H1 (cell line): ENCODE measurements around the gene MYL3. TPM values are rescaled to one million over a fixed set of nuclear protein-coding genes. Genes with fewer than 3 reads are reported as not detected.

Experiments used
- CTCF ChIA-PET: fragments of 300-600 bp; sonication (Branson Sonifier 250); formaldehyde crosslinking; loops from one replicate; lab custom pipeline; 2021; ENCODE audit not compliant: partially characterized antibody; lab: Charles Lee
- POLR2A ChIA-PET: fragments of 300-600 bp; sonication (Branson Sonifier 250); formaldehyde crosslinking; loops from one replicate; lab custom pipeline; 2021; ENCODE audit warnings: inconsistent platforms; ENCODE audit not compliant: partially characterized antibody; lab: Charles Lee
- DNase-seq, 2 experiments: peaks; one replicate each; pipeline versions ENCODE4 v3.0.0 to v3.0.0-alpha.2; 2010 to 2022; ENCODE audit warnings: low spot score in 2 of 2, low read depth in 1 of 2, mixed read lengths in 1 of 2
- FAIRE-seq: peaks from 2 replicates; lab custom pipeline; 2011; peaks lifted over from hg19 to GRCh38; lab: Jason Lieb, UNC
- H2AFZ ChIP-seq: 2 replicates; pipeline ENCODE4 v1.8.1; 2012; ENCODE audit warnings: low read length, inconsistent platforms
- H2AK5ac ChIP-seq: 2 replicates; pipeline ENCODE4 v1.6.1; 2013; ENCODE audit warnings: low read depth, low read length
- H2BK120ac ChIP-seq: replicated peaks from 2 replicates; pipeline ENCODE3; 2013; ENCODE audit warnings: low read depth, low read length, inconsistent platforms
- H2BK12ac ChIP-seq: 2 replicates; pipeline ENCODE4 v1.6.1; 2013; ENCODE audit warnings: low read depth, low read length
- H2BK15ac ChIP-seq: 2 replicates; pipeline ENCODE4 v1.6.1; 2013; ENCODE audit warnings: low read length
- H2BK20ac ChIP-seq: 2 replicates; pipeline ENCODE4 v1.6.1; 2013; ENCODE audit warnings: low read length
- H2BK5ac ChIP-seq: 2 replicates; pipeline ENCODE4 v1.6.1; 2013; ENCODE audit warnings: low read depth, low read length
- H3K14ac ChIP-seq: 2 replicates; pipeline ENCODE4 v1.6.1; 2013; ENCODE audit warnings: inconsistent platforms; ENCODE audit not compliant: insufficient read length
- H3K18ac ChIP-seq: 2 replicates; pipeline ENCODE4 v1.6.1; 2013; ENCODE audit warnings: low read length; ENCODE audit errors: extremely low read depth
- H3K23ac ChIP-seq: 2 replicates; pipeline ENCODE4 v1.6.1; 2013; ENCODE audit warnings: inconsistent platforms; ENCODE audit not compliant: insufficient read length
- H3K23me2 ChIP-seq: 2 replicates; pipeline ENCODE4 v1.6.1; 2013; ENCODE audit warnings: low read depth, low read length
- H3K27ac ChIP-seq: 2 replicates; pipeline ENCODE4 v1.6.1; 2011; ENCODE audit warnings: low read depth, low read length, inconsistent platforms
- H3K27me3 ChIP-seq, 4 experiments: replicated peaks in 1 of 4; 1 replicate in 1 of 4; 2 replicates in 3 of 4; pipeline versions ENCODE4 v1.6.1 to v1.8.1; 2011 to 2013; ENCODE audit warnings: low read length in 3 of 4, mild to moderate bottlenecking in 3 of 4, inconsistent platforms in 2 of 4, mixed read lengths in 2 of 4, moderate library complexity in 1 of 4; ENCODE audit not compliant: control insufficient read depth in 3 of 4, insufficient read depth in 3 of 4; ENCODE audit errors: extremely low read depth in 1 of 4
- H3K36me3 ChIP-seq, 4 experiments: 2 replicates each; pipeline versions ENCODE4 v1.6.1 to v1.8.1; 2011 to 2013; ENCODE audit warnings: mild to moderate bottlenecking in 4 of 4, low read length in 3 of 4, moderate library complexity in 2 of 4, control low read depth in 1 of 4, inconsistent platforms in 1 of 4; ENCODE audit not compliant: insufficient read depth in 4 of 4, control insufficient read depth in 2 of 4
- H3K4ac ChIP-seq: replicated peaks from 2 replicates; pipeline ENCODE3; 2013; ENCODE audit warnings: low read length, low read depth, mixed read lengths, inconsistent platforms; ENCODE audit not compliant: insufficient read length
- H3K4me1 ChIP-seq, 4 experiments: replicated peaks in 1 of 4; 1 replicate in 1 of 4; 2 replicates in 3 of 4; pipeline versions ENCODE4 v1.6.1 to v1.8.1; 2011 to 2013; ENCODE audit warnings: low read length in 3 of 4, inconsistent platforms in 2 of 4, mixed read lengths in 1 of 4; ENCODE audit not compliant: insufficient read depth in 4 of 4, control insufficient read depth in 3 of 4
- H3K4me2 ChIP-seq, 2 experiments: 2 replicates each; pipeline versions ENCODE4 v1.6.1 to v1.8.1; 2011 to 2013; ENCODE audit warnings: low read depth in 2 of 2, low read length in 2 of 2, control low read depth in 1 of 2, inconsistent platforms in 1 of 2, mild to moderate bottlenecking in 1 of 2; ENCODE audit not compliant: insufficient read depth in 1 of 2
- H3K4me3 ChIP-seq, 4 experiments: fragments of 200-600, 300-600 bp in 1 of 4; sonication (generic), shearing (Covaris generic), sonication (Bioruptor Twin) in 1 of 4; 2 replicates each; pipeline versions ENCODE4 v1.5.1 to v1.8.1; 2011 to 2016; ENCODE audit warnings: low read length in 4 of 4, low read depth in 3 of 4, control low read depth in 2 of 4, inconsistent platforms in 2 of 4, mild to moderate bottlenecking in 2 of 4, mixed read lengths in 1 of 4, moderate library complexity in 1 of 4; ENCODE audit not compliant: insufficient read depth in 2 of 4; ENCODE audit errors: extremely low read depth in 1 of 4
- H3K56ac ChIP-seq: replicated peaks from 2 replicates; pipeline ENCODE3; 2013; ENCODE audit warnings: low read depth, mild to moderate bottlenecking, mixed read lengths, low read length, inconsistent platforms; ENCODE audit not compliant: insufficient read length
- H3K79me1 ChIP-seq: 2 replicates; pipeline ENCODE4 v1.6.1; 2013; ENCODE audit warnings: low read depth, low read length, control low read depth
- H3K79me2 ChIP-seq, 2 experiments: 2 replicates each; pipeline versions ENCODE4 v1.6.1 to v1.8.1; 2012 to 2013; ENCODE audit warnings: low read length in 2 of 2, mild to moderate bottlenecking in 2 of 2, inconsistent platforms in 1 of 2; ENCODE audit not compliant: insufficient read depth in 2 of 2, control insufficient read depth in 1 of 2
- H3K9ac ChIP-seq, 4 experiments: replicated peaks in 1 of 4; 1 replicate in 1 of 4; 2 replicates in 3 of 4; pipeline versions ENCODE4 v1.6.1 to v1.8.1; 2011 to 2013; ENCODE audit warnings: low read depth in 3 of 4, low read length in 3 of 4, control low read depth in 2 of 4, mild to moderate bottlenecking in 2 of 4, moderate library complexity in 2 of 4, inconsistent platforms in 1 of 4; ENCODE audit errors: extremely low read depth in 1 of 4
- H3K9me3 ChIP-seq, 2 experiments: 2 replicates each; pipeline versions ENCODE4 v1.6.1 to v1.8.1; 2012 to 2013; ENCODE audit warnings: mild to moderate bottlenecking in 2 of 2, moderate library complexity in 2 of 2, control low read depth in 1 of 2, inconsistent platforms in 1 of 2, low read depth in 1 of 2, low read length in 1 of 2, mixed read lengths in 1 of 2; ENCODE audit not compliant: insufficient read depth in 2 of 2
- H4K20me1 ChIP-seq, 2 experiments: replicated peaks in 1 of 2; 2 replicates each; pipeline versions ENCODE3 to v1.8.1; 2011 to 2013; ENCODE audit warnings: inconsistent platforms in 2 of 2, low read length in 2 of 2, mild to moderate bottlenecking in 1 of 2; ENCODE audit not compliant: insufficient read depth in 2 of 2, control insufficient read depth in 1 of 2
- H4K5ac ChIP-seq: 2 replicates; pipeline ENCODE4 v1.6.1; 2013; ENCODE audit warnings: low read length, low read depth, mixed read lengths, inconsistent platforms; ENCODE audit not compliant: insufficient read length
- H4K8ac ChIP-seq: 2 replicates; pipeline ENCODE4 v1.8.0; 2013; ENCODE audit warnings: mild to moderate bottlenecking, moderate library complexity, low read length, inconsistent platforms; ENCODE audit not compliant: insufficient read depth; ENCODE audit errors: extremely low read depth
- H4K91ac ChIP-seq: replicated peaks from 2 replicates; pipeline ENCODE3; 2013; ENCODE audit warnings: low read length, mixed read lengths, inconsistent platforms; ENCODE audit not compliant: insufficient read length
- EZH2 ChIP-seq: fragments of 200-600 bp; sonication (generic); IDR thresholded peaks from 2 replicates; pipeline ENCODE4 v1.7.1; 2012; ENCODE audit warnings: low read depth, mild to moderate bottlenecking, moderate library complexity, low read length, inconsistent platforms; ENCODE audit not compliant: severe bottlenecking
- GTF2F1 ChIP-seq: IDR thresholded peaks from 2 replicates; pipeline ENCODE4 v1.6.1; 2012; ENCODE audit warnings: low read depth, low read length, improper control_type of control experiment, borderline replicate concordance
- RAD21 ChIP-seq, 2 experiments: IDR thresholded peaks in 1 of 2; conservative IDR thresholded peaks in 1 of 2; 2 replicates each; pipeline ENCODE4 v1.6.1; 2011; ENCODE audit warnings: low read depth in 2 of 2, low read length in 2 of 2, improper control_type of control experiment in 1 of 2, inconsistent platforms in 1 of 2, mild to moderate bottlenecking in 1 of 2, moderate library complexity in 1 of 2
- RFX5 ChIP-seq: IDR thresholded peaks from 2 replicates; pipeline ENCODE4 v1.6.1; 2011; ENCODE audit warnings: low read depth, low read length, improper control_type of control experiment, borderline replicate concordance
- WGBS, 2 experiments: shearing (Covaris generic) in 1 of 2; methylation state at CpG; one replicate each; pipeline versions ENCODE4 v1.1.6 to v1.1.7; 2013 to 2015; ENCODE audit warnings: low lambda C conversion rate in 2 of 2, mixed read lengths in 2 of 2, inconsistent platforms in 1 of 2, low coverage in 1 of 2, missing lambda C conversion rate in 1 of 2; ENCODE audit not compliant: insufficient replicate concordance in 2 of 2, insufficient coverage in 1 of 2, insufficient read length in 1 of 2; ENCODE audit errors: extremely low coverage in 1 of 2, missing lambda C conversion rate in 1 of 2; 5-methylcytosine and 5-hydroxymethylcytosine counted together
- polyA plus RNA-seq, 7 experiments: library from polyadenylated mRNA; depleted of rRNA in 3 of 7; stranded (reverse) in 5 of 7; unstranded in 2 of 7; fragments of >200 nt in 5 of 7; fragments of 200-250 nt in 2 of 7; gene quantifications; 1 replicate in 5 of 7; 2 replicates in 1 of 7; 4 replicates in 1 of 7; pipeline versions ENCODE4 v1.2.1 to v1.2.3, GENCODE V29; 2011 to 2013; ENCODE audit warnings: missing spikeins in 2 of 7, mixed read lengths in 2 of 7
- total RNA-seq: library from RNA; stranded (reverse); fragmentation: NEBNext Ultra II Directional; extraction: Animal tissue kit (Norgen Biotek cat#: 25700); gene quantifications from 2 replicates; pipeline ENCODE4 v1.2.1, GENCODE V29; 2021

The MYL3 gene
- total and polyA plus RNA-seq, 2 of the 8 experiments (the other 6 are each of a cell fraction or from before 2014, with no cell fraction given), result 0.06 TPM; not detected in 1

- H3K9me3 ChIP-seq, result no peaks in the 10 kb centered on the region
- no peak overlapping the region for H3K56ac ChIP-seq
- H3K27ac ChIP-seq, result no peak overlapping the region
- H2BK20ac ChIP-seq, result no peak overlapping the region
- no peak overlapping the region for H4K5ac ChIP-seq
- no peaks in the 10 kb centered on the region for H3K79me1 ChIP-seq
- CTCF ChIA-PET, result interaction anchor here (0.8 to 13.3 kb wide), 19 partner anchors 10 to 235 kb away, joined by 3 to 91 read pairs (median 7); partner anchors contain the start of gene MYL3
- no peak overlapping the region for H3K18ac ChIP-seq
- H3K27me3 ChIP-seq, result peaks cover 0 to 31% (median 20%) of the 10 kb centered on the region in 4 experiments; a peak in 5 of 7 replicates
- no peak overlapping the region for H3K9ac ChIP-seq
- H3K79me2 ChIP-seq, result no peaks in the 10 kb centered on the region
- H3K4me3 ChIP-seq, result peak overlapping the region in 1 of 4 experiments; percentile 51; a peak in 2 of 8 replicates
- H2BK15ac ChIP-seq, result peak overlapping the region; percentile 29; the same call in 1 of the 2 replicates
- H2BK12ac ChIP-seq, result no peak overlapping the region
- H2AK5ac ChIP-seq, result no peak overlapping the region
- no peak overlapping the region for H3K14ac ChIP-seq
- no peak overlapping the region for H3K4ac ChIP-seq
- H2BK5ac ChIP-seq, result no peak overlapping the region
- H3K4me1 ChIP-seq, result peaks cover 0 to 7% (median 2%) of the 10 kb centered on the region in 4 experiments; a peak in 4 of 7 replicates
- H4K91ac ChIP-seq, result no peak overlapping the region
- POLR2A ChIA-PET, result interaction anchor here (0.5 to 1.7 kb wide), 4 partner anchors 17 to 315 kb away, joined by 3 to 5 read pairs (median 4); no protein-coding TSS in a partner anchor
- H3K23me2 ChIP-seq, result peaks cover 5% of the 10 kb centered on the region; the same call in 1 of the 2 replicates
- H3K36me3 ChIP-seq, result no peaks in the 10 kb centered on the region
- H3K4me2 ChIP-seq, result peak overlapping the region; percentile 50 to 77; a peak in 3 of 4 replicates
- no peak overlapping the region for H3K23ac ChIP-seq
- WGBS, 2 experiments, result 83% methylated on average over 20 of the region's 22 CpGs; no CpG with 5 or more reads in 1 of the 2 experiments
- H2AFZ ChIP-seq, result no peak overlapping the region
- no peak overlapping the region for H2BK120ac ChIP-seq
- TF ChIP-seq RAD21 (IDR thresholded peaks at IDR 0.05 in 1 of 2, conservative IDR thresholded peaks at IDR 0.05 in 1 of 2; ENCODE audit: low read depth in 2 of 2, low read length in 2 of 2) (no peak), EZH2 (peak; percentile 31), RFX5 (no peak), GTF2F1 (no peak)
- H4K20me1 ChIP-seq, result peaks cover 0 to 2% of the 10 kb centered on the region in 2 experiments
- H4K8ac ChIP-seq, result no peak overlapping the region
- FAIRE-seq (no peak), DNase-seq (no peak)
These were observed 36.1 kb upstream of the MYL3 start for GRCh38 chr3:46899151-46900006.
